ENCODE measurements around the gene FOXE3.

Gene FOXE3

GRCh38 chr1:47374501-47374900 is 41.6 kb upstream of the FOXE3 start:
- no peaks in the 10 kb centered on the region for H3K9me2 ChIP-seq (replicated peaks; ENCODE audit: control insufficient read depth, low read length)
- H4K20me1 ChIP-seq (ENCODE audit: control insufficient read depth, insufficient read depth, low read depth, low read length) = no peaks in the 10 kb centered on the region
- H3K9me3 ChIP-seq (ENCODE audit: control insufficient read depth, insufficient read depth, low read length) = no peaks in the 10 kb centered on the region
- no peaks in the 10 kb centered on the region for H3K79me2 ChIP-seq (ENCODE audit: control insufficient read depth, low read length)
- 0 out of 2 replicates have a peak, but pooled peaks cover 5% of the 10 kb centered on the region for H3F3A ChIP-seq (ENCODE audit: control insufficient read depth, insufficient read depth)
- no peaks in the 10 kb centered on the region for H3K4me1 ChIP-seq (ENCODE audit: control insufficient read depth, low read length)
- H3K36me3 ChIP-seq (ENCODE audit: control insufficient read depth, low read length) = peaks cover 68% of the 10 kb centered on the region
- H3K4me3 ChIP-seq (ENCODE audit: low read length) = no peak overlapping the region
- no peak overlapping the region for H3K27ac ChIP-seq (ENCODE audit: low read depth, low read length)
- no peak for TF ChIP-seq EZH2phosphoT487 (IDR thresholded peaks at IDR 0.05; ENCODE audit: borderline replicate concordance, low read length)
- TF ChIP-seq, protein P1, sequence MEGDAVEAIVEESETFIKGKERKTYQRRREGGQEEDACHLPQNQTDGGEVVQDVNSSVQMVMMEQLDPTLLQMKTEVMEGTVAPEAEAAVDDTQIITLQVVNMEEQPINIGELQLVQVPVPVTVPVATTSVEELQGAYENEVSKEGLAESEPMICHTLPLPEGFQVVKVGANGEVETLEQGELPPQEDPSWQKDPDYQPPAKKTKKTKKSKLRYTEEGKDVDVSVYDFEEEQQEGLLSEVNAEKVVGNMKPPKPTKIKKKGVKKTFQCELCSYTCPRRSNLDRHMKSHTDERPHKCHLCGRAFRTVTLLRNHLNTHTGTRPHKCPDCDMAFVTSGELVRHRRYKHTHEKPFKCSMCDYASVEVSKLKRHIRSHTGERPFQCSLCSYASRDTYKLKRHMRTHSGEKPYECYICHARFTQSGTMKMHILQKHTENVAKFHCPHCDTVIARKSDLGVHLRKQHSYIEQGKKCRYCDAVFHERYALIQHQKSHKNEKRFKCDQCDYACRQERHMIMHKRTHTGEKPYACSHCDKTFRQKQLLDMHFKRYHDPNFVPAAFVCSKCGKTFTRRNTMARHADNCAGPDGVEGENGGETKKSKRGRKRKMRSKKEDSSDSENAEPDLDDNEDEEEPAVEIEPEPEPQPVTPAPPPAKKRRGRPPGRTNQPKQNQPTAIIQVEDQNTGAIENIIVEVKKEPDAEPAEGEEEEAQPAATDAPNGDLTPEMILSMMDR (IDR thresholded peaks at IDR 0.05; ENCODE audit: low read depth, low read length, poor library complexity, severe bottlenecking) = no peak
- H3K27me3 ChIP-seq (ENCODE audit: control insufficient read depth, low read length) = no peaks in the 10 kb centered on the region
- no peak overlapping the region for H3K4me2 ChIP-seq (ENCODE audit: low read length)

DNA sequence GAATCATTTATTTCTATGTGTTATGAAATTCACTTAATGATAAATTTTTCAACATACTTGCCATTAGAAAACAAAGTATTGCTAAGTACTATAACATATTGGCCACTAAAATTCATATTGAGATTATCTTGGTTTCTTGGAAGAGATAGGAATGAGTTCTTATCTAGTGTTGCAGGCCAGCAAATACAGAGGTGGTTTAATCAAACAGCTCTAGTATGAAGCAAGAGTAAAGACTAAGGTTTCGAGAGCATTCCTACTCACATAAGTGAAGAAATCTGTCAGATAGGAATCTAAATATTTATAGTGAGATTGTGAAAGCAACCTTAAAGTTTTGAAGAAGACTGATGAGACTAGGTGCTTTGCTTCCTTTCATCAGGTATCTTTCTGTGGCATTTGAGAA is 37.9 kb upstream of the FOXE3 start:
- Histone ChIP-seq H4K20me1 (ENCODE audit: control insufficient read depth, insufficient read depth, low read depth, low read length) (no peaks in the 10 kb centered on the region), H3F3A (ENCODE audit: control insufficient read depth, insufficient read depth) (0 out of 2 replicates have a peak, but pooled peaks cover 5% of the 10 kb centered on the region), H3K27ac (ENCODE audit: low read depth, low read length) (no peak overlapping the region), H3K9me2 (replicated peaks; ENCODE audit: control insufficient read depth, low read length) (no peaks in the 10 kb centered on the region), H3K9me3 (ENCODE audit: control insufficient read depth, insufficient read depth, low read length) (no peaks in the 10 kb centered on the region), H3K36me3 (ENCODE audit: control insufficient read depth, low read length) (peaks cover 54% of the 10 kb centered on the region), H3K79me2 (ENCODE audit: control insufficient read depth, low read length) (no peaks in the 10 kb centered on the region), H3K4me3 (ENCODE audit: low read length) (no peak overlapping the region), H3K4me1 (ENCODE audit: control insufficient read depth, low read length) (no peaks in the 10 kb centered on the region), H3K4me2 (ENCODE audit: low read length) (no peak overlapping the region), H3K27me3 (ENCODE audit: control insufficient read depth, low read length) (no peaks in the 10 kb centered on the region)
- TF ChIP-seq EZH2phosphoT487 (IDR thresholded peaks at IDR 0.05; ENCODE audit: borderline replicate concordance, low read length) = no peak
- TF ChIP-seq, protein P1 (IDR thresholded peaks at IDR 0.05; ENCODE audit: low read depth, low read length, poor library complexity, severe bottlenecking) = no peak

GRCh38 chr1:47380699-47381098 is 35.4 kb upstream of the FOXE3 start:
- H3K27ac ChIP-seq (ENCODE audit: low read depth, low read length) = no peak overlapping the region
- TF ChIP-seq, protein P1 (IDR thresholded peaks at IDR 0.05; ENCODE audit: low read depth, low read length, poor library complexity, severe bottlenecking) = no peak
- TF ChIP-seq EZH2phosphoT487 (IDR thresholded peaks at IDR 0.05; ENCODE audit: borderline replicate concordance, low read length) = no peak
- no peaks in the 10 kb centered on the region for H3K9me2 ChIP-seq (replicated peaks; ENCODE audit: control insufficient read depth, low read length)
- 0 out of 2 replicates have a peak, but pooled peaks cover 5% of the 10 kb centered on the region for H3F3A ChIP-seq (ENCODE audit: control insufficient read depth, insufficient read depth)
- H4K20me1 ChIP-seq (ENCODE audit: control insufficient read depth, insufficient read depth, low read depth, low read length) = no peaks in the 10 kb centered on the region
- no peaks in the 10 kb centered on the region for H3K27me3 ChIP-seq (ENCODE audit: control insufficient read depth, low read length)
- no peaks in the 10 kb centered on the region for H3K79me2 ChIP-seq (ENCODE audit: control insufficient read depth, low read length)
- no peaks in the 10 kb centered on the region for H3K4me1 ChIP-seq (ENCODE audit: control insufficient read depth, low read length)
- H3K4me3 ChIP-seq (ENCODE audit: low read length) = no peak overlapping the region
- H3K9me3 ChIP-seq (ENCODE audit: control insufficient read depth, insufficient read depth, low read length) = no peaks in the 10 kb centered on the region
- H3K36me3 ChIP-seq (ENCODE audit: control insufficient read depth, low read length) = peaks cover 28% of the 10 kb centered on the region
- no peak overlapping the region for H3K4me2 ChIP-seq (ENCODE audit: low read length)
